Measurements from ENCODE around the gene EFNA5.
A peak's percentile ranks its signal among the peaks of the same experiment; 100 is the strongest.

The EFNA5 gene

GRCh38 chr5:107704681-107705401 lies 34.1 kb upstream of the EFNA5 start:
- in situ Hi-C loops (cut with HindIII; ENCODE audit: low sequenced_read_pairs), result no loop called here
- H3K4me3 ChIP-seq (ENCODE audit: low read depth, low read length), result peak overlapping the region; percentile 22
- TF ChIP-seq CTCF (IDR thresholded peaks at IDR 0.05; ENCODE audit: low read depth, low read length), result no peak
- DNase-seq (ENCODE audit: low read depth, low spot score), result peak; percentile 16

GRCh38 chr5:107700481-107700880 lies 29.7 kb upstream of the EFNA5 start:
- TF ChIP-seq CTCF (IDR thresholded peaks at IDR 0.05; ENCODE audit: low read depth, low read length), result no peak
- in situ Hi-C loops (cut with HindIII; ENCODE audit: low sequenced_read_pairs), result no loop called here
- H3K4me3 ChIP-seq (ENCODE audit: low read depth, low read length), result no peak overlapping the region
- DNase-seq (ENCODE audit: low read depth, low spot score), result no peak

- no peak for DNase-seq (ENCODE audit: low read depth, low spot score)
- H3K4me3 ChIP-seq (ENCODE audit: low read depth, low read length), result no peak overlapping the region
- no peak for TF ChIP-seq CTCF (IDR thresholded peaks at IDR 0.05; ENCODE audit: low read depth, low read length)
- in situ Hi-C loops (cut with HindIII; ENCODE audit: low sequenced_read_pairs), result no loop called here
Measured at GRCh38 chr5:107699425-107699824, 28.7 kb upstream of the EFNA5 start.

DNA sequence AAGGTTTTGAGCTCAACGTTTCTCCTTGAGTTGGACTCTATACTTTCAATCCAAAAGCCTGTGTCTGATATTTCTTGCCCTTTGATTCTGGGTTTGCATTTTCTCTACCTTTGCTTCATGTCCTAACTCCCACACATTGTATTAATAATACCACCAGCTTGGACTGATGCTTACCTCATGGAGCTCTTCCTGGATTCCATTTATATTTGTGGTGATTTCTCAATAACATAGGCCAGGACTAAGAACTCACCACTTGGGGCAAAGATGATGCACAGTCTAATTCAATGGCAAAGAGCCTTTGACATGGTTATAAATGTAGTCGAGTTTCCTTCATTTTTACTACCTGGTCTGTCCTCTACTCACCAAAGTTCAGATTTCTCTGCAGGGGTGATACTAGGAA lies 27.5 kb upstream of the EFNA5 start:
- no peak for TF ChIP-seq CTCF (IDR thresholded peaks at IDR 0.05; ENCODE audit: low read depth, low read length)
- peak; percentile 52 for DNase-seq (ENCODE audit: low read depth, low spot score)
- in situ Hi-C loops (cut with HindIII; ENCODE audit: low sequenced_read_pairs), result no loop called here
- H3K4me3 ChIP-seq (ENCODE audit: low read depth, low read length), result no peak overlapping the region

GRCh38 chr5:107696498-107696897 lies 25.8 kb upstream of the EFNA5 start:
- in situ Hi-C loops (cut with HindIII; ENCODE audit: low sequenced_read_pairs), result no loop called here
- no peak overlapping the region for H3K4me3 ChIP-seq (ENCODE audit: low read depth, low read length)
- no peak for DNase-seq (ENCODE audit: low read depth, low spot score)
- TF ChIP-seq CTCF (IDR thresholded peaks at IDR 0.05; ENCODE audit: low read depth, low read length), result no peak

GRCh38 chr5:107696080-107696479 lies 25.3 kb upstream of the EFNA5 start:
- in situ Hi-C loops (cut with HindIII; ENCODE audit: low sequenced_read_pairs), result no loop called here
- TF ChIP-seq CTCF (IDR thresholded peaks at IDR 0.05; ENCODE audit: low read depth, low read length), result no peak
- DNase-seq (ENCODE audit: low read depth, low spot score), result no peak
- H3K4me3 ChIP-seq (ENCODE audit: low read depth, low read length), result no peak overlapping the region
